ENCODE measurements around the gene DOCK10. TPM values are rescaled to one million over a fixed set of nuclear protein-coding genes. Genes with fewer than 3 reads are reported as not detected.

DOCK10 gene
- total RNA-seq, 1 donor from 2014 or later = 3.6 TPM

DNA sequence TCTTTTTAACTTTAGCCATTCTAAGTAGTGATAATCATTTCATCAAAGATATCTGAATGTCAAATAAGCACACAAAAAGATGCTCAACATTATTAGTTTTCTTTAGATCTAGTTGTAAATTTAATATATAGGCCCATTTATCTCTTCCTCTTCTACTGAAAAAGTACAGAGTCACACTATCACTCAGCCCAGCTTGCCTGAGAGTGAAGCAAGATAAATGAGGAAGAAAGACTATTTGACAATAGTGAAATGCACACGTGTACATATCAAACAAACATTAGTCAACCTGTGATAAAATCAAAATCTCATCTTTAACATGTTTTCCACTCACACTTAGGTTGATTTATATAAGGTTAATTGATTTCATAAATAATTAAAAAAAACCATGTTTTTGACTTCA, 242.6 kb downstream of the DOCK10 start:
- TF ChIP-seq, protein P1, sequence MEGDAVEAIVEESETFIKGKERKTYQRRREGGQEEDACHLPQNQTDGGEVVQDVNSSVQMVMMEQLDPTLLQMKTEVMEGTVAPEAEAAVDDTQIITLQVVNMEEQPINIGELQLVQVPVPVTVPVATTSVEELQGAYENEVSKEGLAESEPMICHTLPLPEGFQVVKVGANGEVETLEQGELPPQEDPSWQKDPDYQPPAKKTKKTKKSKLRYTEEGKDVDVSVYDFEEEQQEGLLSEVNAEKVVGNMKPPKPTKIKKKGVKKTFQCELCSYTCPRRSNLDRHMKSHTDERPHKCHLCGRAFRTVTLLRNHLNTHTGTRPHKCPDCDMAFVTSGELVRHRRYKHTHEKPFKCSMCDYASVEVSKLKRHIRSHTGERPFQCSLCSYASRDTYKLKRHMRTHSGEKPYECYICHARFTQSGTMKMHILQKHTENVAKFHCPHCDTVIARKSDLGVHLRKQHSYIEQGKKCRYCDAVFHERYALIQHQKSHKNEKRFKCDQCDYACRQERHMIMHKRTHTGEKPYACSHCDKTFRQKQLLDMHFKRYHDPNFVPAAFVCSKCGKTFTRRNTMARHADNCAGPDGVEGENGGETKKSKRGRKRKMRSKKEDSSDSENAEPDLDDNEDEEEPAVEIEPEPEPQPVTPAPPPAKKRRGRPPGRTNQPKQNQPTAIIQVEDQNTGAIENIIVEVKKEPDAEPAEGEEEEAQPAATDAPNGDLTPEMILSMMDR (IDR thresholded peaks at IDR 0.05; ENCODE audit: unreplicated experiment) = no peak
- no peak for DNase-seq (ENCODE audit: low spot score, unreplicated experiment)
- H3K27me3 Mint-ChIP-seq = no peaks in the 10 kb centered on the region
- H3K4me1 Mint-ChIP-seq (ENCODE audit: low read depth) = no peaks in the 10 kb centered on the region
- no peak overlapping the region for H3K4me3 Mint-ChIP-seq (ENCODE audit: low read depth)
- peaks cover 6% of the 10 kb centered on the region for H3K9me3 Mint-ChIP-seq (ENCODE audit: low read depth)
- H3K36me3 Mint-ChIP-seq (ENCODE audit: insufficient read depth) = no peaks in the 10 kb centered on the region
- no peak overlapping the region for H3K27ac Mint-ChIP-seq

DNA sequence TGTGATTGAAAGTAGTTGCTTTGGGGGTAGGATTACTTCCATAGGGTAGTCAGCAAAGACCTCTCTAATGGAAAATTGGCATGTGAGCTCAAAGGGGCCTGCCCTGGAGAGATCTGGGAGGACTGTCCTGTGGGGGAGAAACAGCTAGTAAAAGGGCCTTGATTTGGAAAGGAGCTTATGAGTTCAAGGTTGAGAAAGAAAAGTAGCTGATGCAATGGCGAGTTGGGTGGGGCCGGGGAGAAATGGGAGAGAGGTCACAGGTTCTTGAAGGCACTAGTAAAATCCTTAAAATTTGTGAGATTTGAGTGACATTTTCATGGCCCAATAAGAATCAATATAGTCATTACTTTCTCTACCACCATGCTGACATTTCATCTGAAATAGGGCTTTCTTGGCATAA, 244.1 kb downstream of the DOCK10 start:
- Mint-ChIP-seq H3K9me3 (ENCODE audit: low read depth) (peaks cover 6% of the 10 kb centered on the region), H3K4me1 (ENCODE audit: low read depth) (no peaks in the 10 kb centered on the region), H3K4me3 (ENCODE audit: low read depth) (no peak overlapping the region), H3K36me3 (ENCODE audit: insufficient read depth) (no peaks in the 10 kb centered on the region), H3K27ac (no peak overlapping the region), H3K27me3 (no peaks in the 10 kb centered on the region)
- TF ChIP-seq, protein P1 (IDR thresholded peaks at IDR 0.05; ENCODE audit: unreplicated experiment) = no peak
- DNase-seq (ENCODE audit: low spot score, unreplicated experiment) = no peak

DNA sequence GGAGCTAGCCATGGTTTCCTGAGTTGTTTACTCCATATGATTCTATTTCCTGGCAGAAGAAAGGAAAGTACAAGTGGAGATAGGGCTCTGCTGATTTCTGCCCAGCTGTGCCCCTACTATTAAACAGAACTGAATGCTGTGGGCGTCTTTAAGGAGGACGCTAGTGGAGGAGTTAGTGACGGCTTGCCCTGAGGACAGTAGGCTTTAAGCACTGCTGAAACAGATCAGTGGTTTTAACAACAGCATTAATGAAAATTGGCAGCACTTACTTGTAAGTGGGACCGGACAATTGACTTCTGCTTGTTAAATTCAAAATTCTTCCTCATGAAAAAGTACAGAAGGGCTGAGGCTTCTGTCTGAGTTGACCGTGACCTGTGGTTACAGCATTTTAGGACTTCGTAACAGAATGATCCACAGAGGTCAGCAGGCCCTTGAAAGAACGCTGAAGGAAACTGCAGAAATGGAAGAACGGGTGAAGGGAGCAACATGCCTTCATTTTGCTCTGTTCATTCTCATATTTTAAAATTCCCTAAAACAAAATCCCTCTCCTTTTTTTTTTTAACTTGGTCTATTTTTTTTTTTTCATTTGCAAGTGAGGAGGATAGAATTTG, 245.5 kb downstream of the DOCK10 start:
- no peak overlapping the region for H3K4me3 Mint-ChIP-seq (ENCODE audit: low read depth)
- DNase-seq (ENCODE audit: low spot score, unreplicated experiment) = no peak
- TF ChIP-seq, protein P1 (IDR thresholded peaks at IDR 0.05; ENCODE audit: unreplicated experiment) = no peak
- H3K27me3 Mint-ChIP-seq = no peaks in the 10 kb centered on the region
- H3K27ac Mint-ChIP-seq = no peak overlapping the region
- H3K9me3 Mint-ChIP-seq (ENCODE audit: low read depth) = peaks cover 6% of the 10 kb centered on the region
- no peaks in the 10 kb centered on the region for H3K36me3 Mint-ChIP-seq (ENCODE audit: insufficient read depth)
- no peaks in the 10 kb centered on the region for H3K4me1 Mint-ChIP-seq (ENCODE audit: low read depth)

DNA sequence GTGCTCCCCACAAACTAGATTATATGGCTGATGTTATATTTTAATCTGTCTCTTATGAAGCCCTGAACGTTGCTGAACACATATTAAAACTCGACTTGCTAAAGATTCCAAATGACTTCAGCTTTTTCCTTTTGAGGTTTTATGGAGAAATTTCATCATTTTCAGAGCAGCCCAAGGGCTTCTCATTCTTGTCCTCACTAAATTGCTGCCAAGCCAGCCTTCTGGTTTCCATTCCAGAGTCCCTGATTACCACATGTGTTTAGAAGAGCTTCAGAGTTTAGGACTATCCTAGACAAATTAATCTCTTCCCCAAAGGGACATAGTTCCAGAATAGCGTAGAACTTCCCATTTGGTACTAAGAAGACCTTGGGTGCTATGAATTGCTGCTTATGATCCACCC, 248.3 kb downstream of the DOCK10 start:
- Mint-ChIP-seq H3K27me3 (no peaks in the 10 kb centered on the region), H3K27ac (no peak overlapping the region), H3K4me3 (ENCODE audit: low read depth) (no peak overlapping the region), H3K4me1 (ENCODE audit: low read depth) (no peaks in the 10 kb centered on the region), H3K36me3 (ENCODE audit: insufficient read depth) (no peaks in the 10 kb centered on the region), H3K9me3 (ENCODE audit: low read depth) (no peaks in the 10 kb centered on the region)
- no peak for DNase-seq (ENCODE audit: low spot score, unreplicated experiment)
- TF ChIP-seq, protein P1 (IDR thresholded peaks at IDR 0.05; ENCODE audit: unreplicated experiment) = no peak

DNA sequence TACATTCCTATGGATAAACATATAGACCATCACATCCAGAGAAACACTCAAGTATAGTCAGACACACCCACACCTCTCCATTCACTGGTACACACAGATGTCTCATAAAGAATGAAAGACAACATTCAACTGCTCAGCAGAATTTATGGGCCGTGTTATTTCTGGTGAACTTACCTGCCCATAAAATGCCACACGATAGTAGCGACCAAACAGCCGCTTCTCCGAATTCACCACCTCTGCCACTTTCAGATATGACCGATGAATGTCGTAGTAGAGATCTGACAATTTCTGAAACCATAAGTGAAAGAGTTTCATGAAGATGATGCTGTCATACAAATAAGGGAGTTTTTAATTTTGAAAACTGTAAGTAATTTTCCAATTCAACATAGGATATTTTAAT, 255.4 kb downstream of the DOCK10 start:
- peaks cover 3% of the 10 kb centered on the region for H3K27me3 Mint-ChIP-seq
- H3K36me3 Mint-ChIP-seq (ENCODE audit: insufficient read depth) = no peaks in the 10 kb centered on the region
- H3K27ac Mint-ChIP-seq = no peak overlapping the region
- H3K9me3 Mint-ChIP-seq (ENCODE audit: low read depth) = no peaks in the 10 kb centered on the region
- DNase-seq (ENCODE audit: low spot score, unreplicated experiment) = no peak
- peaks cover 7% of the 10 kb centered on the region for H3K4me1 Mint-ChIP-seq (ENCODE audit: low read depth)
- no peak overlapping the region for H3K4me3 Mint-ChIP-seq (ENCODE audit: low read depth)
- TF ChIP-seq, protein P1 (IDR thresholded peaks at IDR 0.05; ENCODE audit: unreplicated experiment) = no peak
